ENCODE measurements around the gene IRX4. TPM values are rescaled to one million over a fixed set of nuclear protein-coding genes. Genes with fewer than 3 reads are reported as not detected.

IRX4 gene
- total RNA-seq, 1 donor from 2014 or later, result 0.92 TPM

DNA sequence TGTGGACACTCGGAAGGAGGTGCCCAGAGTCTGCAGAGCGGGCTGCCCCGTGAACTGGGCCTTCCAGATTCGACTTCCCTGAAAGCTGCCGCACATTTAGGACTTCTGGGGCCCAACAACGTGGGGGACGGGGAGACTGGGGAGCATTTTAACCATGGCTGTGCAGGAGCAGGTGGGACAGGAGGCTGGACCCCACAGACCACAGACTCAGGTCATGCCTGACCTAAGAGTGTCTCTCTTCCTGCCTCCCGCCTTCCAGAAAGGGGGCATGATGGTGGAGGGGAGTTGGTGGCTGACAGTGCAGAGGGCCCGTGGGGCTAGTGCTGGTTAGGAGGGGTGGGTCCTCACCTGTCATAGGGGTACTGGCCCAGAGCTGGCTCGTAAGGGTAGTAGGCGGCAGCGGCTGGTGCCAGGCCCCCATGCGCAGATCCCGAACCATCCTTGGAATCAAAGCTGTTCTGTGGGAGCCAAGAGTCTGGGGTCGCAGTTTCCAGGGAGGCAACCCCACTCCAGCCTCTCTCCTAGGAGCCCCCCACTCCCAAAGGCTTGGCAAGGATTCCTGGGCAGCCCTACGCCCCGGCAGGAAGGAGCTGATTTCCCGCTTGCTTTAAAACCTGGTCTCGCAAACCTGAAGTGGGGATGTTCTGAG, 2.2 kb downstream of the IRX4 start:
- no peaks in the 10 kb centered on the region for H3K36me3 ChIP-seq (ENCODE audit: control insufficient read depth, insufficient read depth, low read length)
- no peak overlapping the region for H3K4me3 ChIP-seq (ENCODE audit: low read depth, low read length)
- TF ChIP-seq, protein P1, sequence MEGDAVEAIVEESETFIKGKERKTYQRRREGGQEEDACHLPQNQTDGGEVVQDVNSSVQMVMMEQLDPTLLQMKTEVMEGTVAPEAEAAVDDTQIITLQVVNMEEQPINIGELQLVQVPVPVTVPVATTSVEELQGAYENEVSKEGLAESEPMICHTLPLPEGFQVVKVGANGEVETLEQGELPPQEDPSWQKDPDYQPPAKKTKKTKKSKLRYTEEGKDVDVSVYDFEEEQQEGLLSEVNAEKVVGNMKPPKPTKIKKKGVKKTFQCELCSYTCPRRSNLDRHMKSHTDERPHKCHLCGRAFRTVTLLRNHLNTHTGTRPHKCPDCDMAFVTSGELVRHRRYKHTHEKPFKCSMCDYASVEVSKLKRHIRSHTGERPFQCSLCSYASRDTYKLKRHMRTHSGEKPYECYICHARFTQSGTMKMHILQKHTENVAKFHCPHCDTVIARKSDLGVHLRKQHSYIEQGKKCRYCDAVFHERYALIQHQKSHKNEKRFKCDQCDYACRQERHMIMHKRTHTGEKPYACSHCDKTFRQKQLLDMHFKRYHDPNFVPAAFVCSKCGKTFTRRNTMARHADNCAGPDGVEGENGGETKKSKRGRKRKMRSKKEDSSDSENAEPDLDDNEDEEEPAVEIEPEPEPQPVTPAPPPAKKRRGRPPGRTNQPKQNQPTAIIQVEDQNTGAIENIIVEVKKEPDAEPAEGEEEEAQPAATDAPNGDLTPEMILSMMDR (IDR thresholded peaks at IDR 0.05; ENCODE audit: insufficient read depth, low read length, poor library complexity, severe bottlenecking), result no peak
- DNase-seq (ENCODE audit: low read depth), result no peak
- peaks cover 94% of the 10 kb centered on the region for H3K27me3 ChIP-seq (ENCODE audit: control insufficient read depth, insufficient read depth, low read length)

DNA sequence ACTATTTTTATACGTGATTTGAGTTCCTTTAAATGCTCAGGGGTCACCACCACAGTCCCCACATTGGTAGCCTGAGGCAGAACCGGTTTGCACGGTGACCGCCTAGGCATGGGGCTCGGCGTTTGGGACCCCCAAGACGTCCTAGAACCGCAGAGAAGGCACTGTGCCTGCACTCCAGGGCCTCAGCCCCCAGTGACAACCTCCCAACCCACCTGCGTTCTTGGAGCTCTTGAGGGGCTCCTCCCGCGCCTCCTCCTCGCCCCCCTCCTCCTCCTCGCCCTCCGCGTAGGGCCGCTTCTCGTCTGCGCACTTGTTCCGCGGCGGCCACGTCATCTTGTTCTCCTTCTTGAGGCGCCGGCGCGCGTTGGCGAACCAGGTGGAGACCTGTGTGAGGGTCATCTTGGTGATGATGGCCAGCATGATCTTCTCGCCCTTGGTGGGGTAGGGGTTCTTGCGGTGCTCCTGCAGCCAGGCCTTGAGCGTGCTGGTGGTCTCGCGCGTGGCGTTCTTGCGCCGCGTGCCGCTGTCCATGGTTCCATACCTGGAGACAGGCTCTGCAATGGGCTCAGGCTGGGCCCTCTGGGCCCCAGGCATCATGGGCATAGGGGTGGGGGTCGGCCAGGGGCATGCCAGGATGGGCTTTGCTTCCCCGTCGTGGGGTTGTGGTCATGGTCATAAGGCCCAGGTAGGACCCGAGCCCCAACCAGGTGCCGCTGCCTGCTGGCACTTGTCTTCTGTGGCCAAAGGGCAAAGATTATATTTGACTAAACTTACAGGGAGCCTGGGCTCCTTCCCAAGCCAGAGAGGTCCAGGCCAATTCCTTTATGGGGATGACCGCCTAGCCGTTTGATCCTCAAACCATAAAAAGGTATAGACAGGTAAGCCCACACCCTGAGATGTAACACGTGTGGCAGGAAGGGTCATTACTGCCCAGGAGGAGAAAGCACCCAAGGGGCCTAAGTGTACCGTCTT, 3.1 kb downstream of the IRX4 start:
- no peak for DNase-seq (ENCODE audit: low read depth)
- no peak overlapping the region for H3K4me3 ChIP-seq (ENCODE audit: low read depth, low read length)
- H3K27me3 ChIP-seq (ENCODE audit: control insufficient read depth, insufficient read depth, low read length), result peaks cover 95% of the 10 kb centered on the region
- TF ChIP-seq, protein P1 (IDR thresholded peaks at IDR 0.05; ENCODE audit: insufficient read depth, low read length, poor library complexity, severe bottlenecking), result no peak
- no peaks in the 10 kb centered on the region for H3K36me3 ChIP-seq (ENCODE audit: control insufficient read depth, insufficient read depth, low read length)

DNA sequence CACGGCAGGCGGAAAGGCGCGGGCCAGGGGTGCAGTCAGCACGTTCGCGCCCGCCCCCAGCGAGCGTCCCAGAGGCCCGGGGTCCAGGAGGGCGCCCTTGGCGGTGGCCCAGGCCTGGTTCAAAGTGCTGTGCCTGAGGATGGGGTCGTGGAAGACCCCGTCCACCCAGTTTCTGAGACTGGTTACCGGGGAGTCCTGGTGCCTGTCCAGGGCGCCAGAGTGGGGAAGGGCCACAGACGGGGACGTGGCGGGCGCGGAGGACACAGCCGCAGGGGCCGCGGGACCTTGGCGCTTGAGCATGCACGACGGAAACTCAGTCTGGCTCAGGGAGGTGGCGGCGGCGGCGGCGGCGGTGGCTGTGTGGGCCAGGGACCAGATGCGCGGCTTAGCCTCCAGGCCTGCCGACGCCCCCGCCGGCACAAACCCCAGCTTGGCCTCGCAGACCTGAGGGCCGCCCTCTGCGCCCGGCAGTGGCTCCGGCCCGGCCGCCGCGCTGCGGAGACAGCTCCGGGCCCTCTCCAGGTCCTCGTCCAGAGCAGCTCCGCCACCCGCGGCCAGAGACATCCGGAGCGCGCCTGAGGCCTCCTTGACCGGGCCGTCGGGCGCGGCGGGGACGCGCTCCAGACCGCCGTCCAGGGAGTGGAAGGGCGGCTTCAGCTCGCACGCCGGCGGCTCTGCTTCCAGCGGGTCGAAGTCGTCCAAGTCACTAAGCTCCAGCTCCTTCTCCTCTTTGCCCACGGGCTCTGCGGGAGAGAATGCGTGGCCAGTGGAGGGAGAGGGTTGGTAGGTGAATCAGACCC, 4.5 kb downstream of the IRX4 start:
- H3K36me3 ChIP-seq (ENCODE audit: control insufficient read depth, insufficient read depth, low read length), result no peaks in the 10 kb centered on the region
- no peak overlapping the region for H3K4me3 ChIP-seq (ENCODE audit: low read depth, low read length)
- TF ChIP-seq, protein P1 (IDR thresholded peaks at IDR 0.05; ENCODE audit: insufficient read depth, low read length, poor library complexity, severe bottlenecking), result no peak
- no peak for DNase-seq (ENCODE audit: low read depth)
- peaks cover 94% of the 10 kb centered on the region for H3K27me3 ChIP-seq (ENCODE audit: control insufficient read depth, insufficient read depth, low read length)

DNA sequence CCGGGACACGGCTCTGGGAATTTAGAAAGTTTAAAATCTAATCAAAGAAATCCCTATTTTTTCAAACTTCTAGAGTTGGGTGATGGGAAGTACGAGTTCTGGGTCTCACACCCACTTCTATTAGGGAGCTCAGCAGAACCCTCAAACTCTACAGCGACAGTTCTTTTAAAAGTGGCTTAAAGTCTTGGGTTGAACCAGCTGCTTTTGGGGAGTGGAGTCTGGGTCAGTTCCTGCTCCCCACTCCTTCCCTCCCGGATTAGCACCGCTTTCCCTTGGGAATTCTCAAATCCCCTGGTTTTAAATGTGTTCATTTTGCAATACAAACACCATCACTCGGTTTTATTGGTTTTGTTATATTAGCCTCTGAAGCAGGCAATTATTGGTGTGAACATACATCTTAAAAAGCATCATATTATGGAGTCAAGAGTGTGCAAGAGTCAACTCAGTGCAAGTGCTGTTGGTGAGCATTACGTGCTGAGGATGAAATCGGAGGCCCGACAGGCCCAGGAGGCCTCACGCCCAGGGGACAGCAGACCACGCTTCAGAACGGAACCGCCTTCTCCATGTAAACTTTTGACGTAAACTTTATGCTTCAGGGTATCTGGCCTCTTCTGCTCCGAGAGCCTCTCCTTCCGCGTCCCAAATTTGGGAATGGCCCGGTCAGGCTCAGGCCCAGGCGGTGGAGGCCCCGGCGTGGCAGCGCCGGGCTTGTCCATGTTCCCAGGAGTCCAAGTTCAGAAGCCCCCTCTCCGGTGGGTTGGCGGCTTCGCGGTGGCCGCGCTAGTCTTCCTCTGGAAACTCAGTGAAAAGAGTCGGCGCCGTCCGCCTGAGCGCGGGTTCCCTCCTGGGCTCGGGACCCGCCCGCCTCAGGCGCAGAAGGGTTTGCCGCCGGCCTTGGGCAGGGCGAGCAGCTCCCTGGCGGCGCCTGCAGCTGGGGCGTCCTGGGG, 5.3 kb downstream of the IRX4 start:
- no peak overlapping the region for H3K4me3 ChIP-seq (ENCODE audit: low read depth, low read length)
- H3K27me3 ChIP-seq (ENCODE audit: control insufficient read depth, insufficient read depth, low read length), result peaks cover 94% of the 10 kb centered on the region
- TF ChIP-seq, protein P1 (IDR thresholded peaks at IDR 0.05; ENCODE audit: insufficient read depth, low read length, poor library complexity, severe bottlenecking), result no peak
- DNase-seq (ENCODE audit: low read depth), result no peak
- no peaks in the 10 kb centered on the region for H3K36me3 ChIP-seq (ENCODE audit: control insufficient read depth, insufficient read depth, low read length)

DNA sequence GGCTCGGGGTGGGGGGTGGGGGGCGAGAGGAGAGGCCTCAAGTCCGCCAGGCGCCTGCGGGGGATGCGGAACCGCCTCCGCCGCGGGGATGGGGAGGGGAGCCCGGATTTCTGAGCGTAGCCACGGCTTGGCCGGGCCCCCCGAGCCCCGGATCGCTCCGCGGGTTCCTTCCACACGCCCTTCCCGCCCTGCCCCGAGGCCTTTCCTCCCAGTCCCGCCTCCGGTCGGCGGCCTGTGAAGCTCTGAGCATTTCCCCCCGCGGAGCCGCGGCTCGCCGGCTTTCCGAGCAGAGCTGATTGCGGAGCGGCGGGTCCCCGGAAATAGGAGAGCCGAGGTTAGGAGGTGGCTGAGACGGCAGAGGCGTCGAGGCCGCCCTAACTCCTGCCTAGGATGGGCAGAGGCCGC, 6.1 kb downstream of the IRX4 start:
- no peaks in the 10 kb centered on the region for H3K36me3 ChIP-seq (ENCODE audit: control insufficient read depth, insufficient read depth, low read length)
- no peak for DNase-seq (ENCODE audit: low read depth)
- peaks cover 92% of the 10 kb centered on the region for H3K27me3 ChIP-seq (ENCODE audit: control insufficient read depth, insufficient read depth, low read length)
- TF ChIP-seq, protein P1 (IDR thresholded peaks at IDR 0.05; ENCODE audit: insufficient read depth, low read length, poor library complexity, severe bottlenecking), result no peak
- no peak overlapping the region for H3K4me3 ChIP-seq (ENCODE audit: low read depth, low read length)
